Stimulated activated CD8-positive, alpha-beta memory T cell treated with anti-CD3 and anti-CD28 coated beads, Interleukin-4, amount 100 ng/mL, for 48 hours (primary cell): ENCODE measurements around the gene VWA2.

Experiments
- DNase-seq: peaks from one replicate; pipeline ENCODE4 v3.0.0-alpha.2; 2020

The VWA2 gene

GRCh38 chr10:114246679-114247305, 7.7 kb downstream of the VWA2 start:
- no peak for DNase-seq

GRCh38 chr10:114250236-114250635, 11.2 kb downstream of the VWA2 start:
- no peak for DNase-seq

- no peak for DNase-seq
These were observed 11.7 kb downstream of the VWA2 start for GRCh38 chr10:114250716-114251115.

GRCh38 chr10:114252092-114252491, 13.0 kb downstream of the VWA2 start:
- no peak for DNase-seq

GRCh38 chr10:114252883-114253282, 13.8 kb downstream of the VWA2 start:
- no peak for DNase-seq

- DNase-seq = no peak
These were observed 16.2 kb downstream of the VWA2 start for GRCh38 chr10:114255227-114255626.

GRCh38 chr10:114256008-114256765, 17.1 kb downstream of the VWA2 start:
- DNase-seq = no peak

GRCh38 chr10:114256822-114257221, 17.8 kb downstream of the VWA2 start:
- DNase-seq = no peak

- no peak for DNase-seq
These were observed 18.4 kb downstream of the VWA2 start for GRCh38 chr10:114257498-114257897.

- DNase-seq = no peak
These were observed 19.3 kb downstream of the VWA2 start for GRCh38 chr10:114258274-114258840.

- DNase-seq = no peak
These were observed 20.8 kb downstream of the VWA2 start for GRCh38 chr10:114259824-114260223.

- no peak for DNase-seq
These were observed 21.3 kb downstream of the VWA2 start for GRCh38 chr10:114260366-114260765.

GRCh38 chr10:114261076-114261475, 22.0 kb downstream of the VWA2 start:
- DNase-seq = no peak

- DNase-seq = no peak
These were observed 23.4 kb downstream of the VWA2 start for GRCh38 chr10:114262496-114262895.

GRCh38 chr10:114265392-114266053, 26.5 kb downstream of the VWA2 start:
- DNase-seq = no peak

GRCh38 chr10:114266521-114266920, 27.5 kb downstream of the VWA2 start:
- no peak for DNase-seq

GRCh38 chr10:114271075-114271778, 32.2 kb downstream of the VWA2 start:
- DNase-seq = no peak

GRCh38 chr10:114271779-114272167, 32.7 kb downstream of the VWA2 start:
- no peak for DNase-seq

- no peak for DNase-seq
These were observed 33.6 kb downstream of the VWA2 start for GRCh38 chr10:114272696-114273095.

GRCh38 chr10:114273910-114274309, 34.9 kb downstream of the VWA2 start:
- DNase-seq = no peak

- no peak for DNase-seq
These were observed 35.8 kb downstream of the VWA2 start for GRCh38 chr10:114274616-114275453.

- no peak for DNase-seq
These were observed 37.0 kb downstream of the VWA2 start for GRCh38 chr10:114276066-114276465.
